ENCODE measurements around the gene SH3RF3.

DNA sequence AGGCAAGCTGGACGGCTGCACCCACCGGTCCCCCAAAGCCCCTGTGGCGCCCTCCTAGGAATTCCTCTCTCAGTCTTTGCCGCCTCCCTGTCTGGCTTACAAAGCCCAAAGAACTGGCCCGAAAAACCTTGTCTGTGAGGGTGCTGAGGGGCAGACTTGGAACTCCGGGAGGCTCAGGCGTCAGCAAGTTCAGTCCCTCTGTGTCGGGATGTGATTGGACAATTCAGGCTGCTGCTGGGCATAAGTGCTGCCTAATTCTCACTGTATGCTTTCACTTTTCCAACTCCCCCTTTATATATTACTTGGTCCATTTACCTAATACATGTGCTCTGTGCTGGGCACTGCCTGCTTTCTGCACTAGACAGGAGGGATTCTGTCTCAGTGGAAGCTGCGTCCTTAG, 20.3 kb upstream of the SH3RF3 start:
- TF ChIP-seq, protein P1, sequence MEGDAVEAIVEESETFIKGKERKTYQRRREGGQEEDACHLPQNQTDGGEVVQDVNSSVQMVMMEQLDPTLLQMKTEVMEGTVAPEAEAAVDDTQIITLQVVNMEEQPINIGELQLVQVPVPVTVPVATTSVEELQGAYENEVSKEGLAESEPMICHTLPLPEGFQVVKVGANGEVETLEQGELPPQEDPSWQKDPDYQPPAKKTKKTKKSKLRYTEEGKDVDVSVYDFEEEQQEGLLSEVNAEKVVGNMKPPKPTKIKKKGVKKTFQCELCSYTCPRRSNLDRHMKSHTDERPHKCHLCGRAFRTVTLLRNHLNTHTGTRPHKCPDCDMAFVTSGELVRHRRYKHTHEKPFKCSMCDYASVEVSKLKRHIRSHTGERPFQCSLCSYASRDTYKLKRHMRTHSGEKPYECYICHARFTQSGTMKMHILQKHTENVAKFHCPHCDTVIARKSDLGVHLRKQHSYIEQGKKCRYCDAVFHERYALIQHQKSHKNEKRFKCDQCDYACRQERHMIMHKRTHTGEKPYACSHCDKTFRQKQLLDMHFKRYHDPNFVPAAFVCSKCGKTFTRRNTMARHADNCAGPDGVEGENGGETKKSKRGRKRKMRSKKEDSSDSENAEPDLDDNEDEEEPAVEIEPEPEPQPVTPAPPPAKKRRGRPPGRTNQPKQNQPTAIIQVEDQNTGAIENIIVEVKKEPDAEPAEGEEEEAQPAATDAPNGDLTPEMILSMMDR (IDR thresholded peaks at IDR 0.05): no peak
- TF ChIP-seq EZH2 (IDR thresholded peaks at IDR 0.05) (no peak), EZH2phosphoT487 (IDR thresholded peaks at IDR 0.05) (no peak)
